NOMO-1 treated with dmso at 0.1 percent for 144 hours (cell line): Measurements from ENCODE around the gene FIGN.

Source experiments
- DNase-seq: peaks from one replicate; lab custom pipeline; 2025; ENCODE audit not compliant: unreplicated experiment; lab: John Stamatoyannopoulos, UW

The FIGN gene

GRCh38 chr2:163572850-163573249, 163.0 kb downstream of the FIGN start:
- no peak for DNase-seq

GRCh38 chr2:163571423-163572102, 164.2 kb downstream of the FIGN start:
- DNase-seq: no peak

GRCh38 chr2:163570391-163570790, 165.4 kb downstream of the FIGN start:
- DNase-seq: no peak

GRCh38 chr2:163565192-163565591, 170.6 kb downstream of the FIGN start:
- DNase-seq: no peak

GRCh38 chr2:163564236-163564635, 171.6 kb downstream of the FIGN start:
- no peak for DNase-seq

GRCh38 chr2:163563336-163563735, 172.5 kb downstream of the FIGN start:
- no peak for DNase-seq

- no peak for DNase-seq
Observed at GRCh38 chr2:163558251-163559021, 177.4 kb downstream of the FIGN start.

GRCh38 chr2:163556511-163556910, 179.3 kb downstream of the FIGN start:
- DNase-seq: no peak

GRCh38 chr2:163554864-163555263, 180.9 kb downstream of the FIGN start:
- DNase-seq: no peak

GRCh38 chr2:163553601-163554000, 182.2 kb downstream of the FIGN start:
- no peak for DNase-seq

GRCh38 chr2:163552758-163553157, 183.1 kb downstream of the FIGN start:
- no peak for DNase-seq

- DNase-seq: no peak
Observed at GRCh38 chr2:163551616-163552373, 184.0 kb downstream of the FIGN start.

GRCh38 chr2:163548970-163549369, 186.8 kb downstream of the FIGN start:
- no peak for DNase-seq
